GM18907 (cell line): ENCODE results near the gene MYRF.

Source experiments
- ATAC-seq: cut with Tn5 transposase; IDR thresholded peaks from one replicate; pipeline ENCODE4 v1.9.1; 2021; ENCODE audit warnings: mild to moderate bottlenecking, moderate library complexity; ENCODE audit not compliant: unreplicated experiment

Gene MYRF

GRCh38 chr11:61752117-61752924, at the start of gene MYRF:
MYRF (plus strand) TSS chr11:61752636; CDS start chr11:61752745, 109 bp downstream.
- no peak for ATAC-seq

- no peak for ATAC-seq
Observed at GRCh38 chr11:61702701-61703312, 49.6 kb upstream of the MYRF start.

- no peak for ATAC-seq
Observed at GRCh38 chr11:61704838-61705237, 47.6 kb upstream of the MYRF start.

- no peak for ATAC-seq
Observed at GRCh38 chr11:61706452-61707400, 45.7 kb upstream of the MYRF start.

DNA sequence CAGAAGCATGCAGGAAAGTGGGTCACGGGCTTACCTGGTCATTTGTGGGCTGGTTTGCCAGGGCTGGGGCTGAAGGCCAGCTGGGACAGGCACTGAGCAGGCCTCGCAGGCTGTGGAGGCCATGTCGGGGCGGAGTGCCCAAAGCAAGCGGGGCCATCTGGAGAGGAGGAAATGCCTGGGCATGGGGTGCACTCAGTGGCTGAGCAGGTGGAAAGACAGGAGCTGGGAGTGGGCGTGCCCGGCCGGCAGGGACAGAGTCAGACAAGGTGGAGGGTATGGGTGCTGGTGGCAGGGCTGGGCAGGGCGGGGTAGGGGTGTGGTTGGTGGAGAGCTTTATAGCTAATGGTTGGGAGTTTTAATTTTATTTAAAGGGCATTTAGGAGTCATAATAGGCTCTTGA, 44.9 kb upstream of the MYRF start:
- no peak for ATAC-seq

DNA sequence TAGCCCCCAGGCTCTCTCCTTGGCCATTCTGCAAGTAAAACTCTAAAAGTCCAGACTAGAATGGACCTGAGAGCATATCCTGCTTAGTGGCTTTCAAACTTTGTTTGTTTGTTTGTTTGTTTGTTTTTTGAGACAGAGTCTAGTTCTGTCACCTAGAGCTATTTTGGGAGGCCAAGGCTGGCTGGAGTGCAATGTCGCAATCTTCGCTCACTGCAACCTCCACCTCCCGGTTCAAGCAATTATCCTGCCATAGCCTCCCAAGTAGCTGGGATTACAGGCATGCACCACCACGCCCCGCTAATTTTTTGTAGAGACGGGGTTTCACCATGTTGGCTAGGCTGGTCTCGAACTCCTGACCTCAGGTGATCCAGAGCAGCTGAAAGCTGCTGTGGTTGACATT, 43.3 kb upstream of the MYRF start:
- no peak for ATAC-seq

DNA sequence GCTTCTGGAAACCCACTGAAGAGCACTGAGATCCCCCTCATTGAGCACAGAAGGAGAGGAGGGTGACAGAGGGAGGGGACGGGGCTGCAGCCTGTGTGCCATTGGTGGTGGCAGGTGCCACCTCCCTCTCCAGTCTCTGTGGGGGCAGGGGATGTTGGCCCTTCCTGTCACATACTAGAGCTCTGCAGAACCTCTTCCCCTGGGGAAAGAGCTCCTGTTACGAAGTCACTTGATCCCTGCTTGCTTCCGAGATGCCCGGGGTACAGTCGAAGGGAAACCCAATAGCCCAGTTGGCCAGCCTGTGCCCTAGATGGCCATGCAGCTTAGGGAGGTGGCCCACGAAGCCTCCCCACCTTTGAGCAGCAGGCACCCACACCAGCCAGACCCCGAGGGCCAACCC, 42.9 kb upstream of the MYRF start:
- no peak for ATAC-seq

- no peak for ATAC-seq
Observed at GRCh38 chr11:61710019-61710418, 42.4 kb upstream of the MYRF start.

DNA sequence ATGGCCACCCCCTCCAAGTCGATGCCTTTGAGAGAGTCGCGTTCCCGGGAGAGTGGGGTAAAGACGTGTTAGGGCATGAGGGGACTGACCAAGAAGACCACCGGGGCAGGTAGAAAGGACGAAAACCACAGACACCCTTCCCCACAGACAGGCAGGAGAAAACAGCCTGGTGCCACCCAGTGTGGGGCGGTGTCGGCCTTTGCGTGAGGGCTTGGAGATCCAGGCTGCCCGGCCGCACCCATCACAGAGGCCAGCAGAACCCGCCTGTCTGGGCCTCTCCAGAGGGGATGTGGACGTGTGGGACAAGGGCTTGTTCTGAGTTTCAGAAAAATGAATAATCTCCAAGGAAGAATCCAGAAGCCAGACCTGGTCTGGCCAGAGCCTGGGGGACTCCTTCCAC, 41.4 kb upstream of the MYRF start:
- no peak for ATAC-seq

GRCh38 chr11:61711498-61711897, 40.9 kb upstream of the MYRF start:
- no peak for ATAC-seq

DNA sequence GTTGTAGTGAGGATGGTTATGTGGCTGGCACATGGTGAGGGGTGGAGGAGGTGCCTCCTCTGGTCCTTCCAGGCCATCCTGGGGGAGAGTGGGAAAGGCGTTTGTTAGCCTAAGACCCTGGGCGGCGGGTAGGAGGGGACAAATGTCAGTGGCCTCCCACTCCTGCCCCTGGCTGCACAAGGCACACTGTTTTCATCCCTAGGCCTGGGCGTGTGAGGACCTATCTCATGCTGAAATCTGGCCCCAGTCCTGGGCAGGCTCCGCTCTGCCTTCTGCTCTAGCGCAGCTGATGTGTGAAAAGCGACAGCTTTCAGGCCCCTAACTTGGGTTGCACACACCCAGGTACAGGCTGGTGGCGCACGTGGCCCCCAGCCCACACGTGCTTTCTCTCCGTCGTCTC, 40.1 kb upstream of the MYRF start:
- no peak for ATAC-seq

DNA sequence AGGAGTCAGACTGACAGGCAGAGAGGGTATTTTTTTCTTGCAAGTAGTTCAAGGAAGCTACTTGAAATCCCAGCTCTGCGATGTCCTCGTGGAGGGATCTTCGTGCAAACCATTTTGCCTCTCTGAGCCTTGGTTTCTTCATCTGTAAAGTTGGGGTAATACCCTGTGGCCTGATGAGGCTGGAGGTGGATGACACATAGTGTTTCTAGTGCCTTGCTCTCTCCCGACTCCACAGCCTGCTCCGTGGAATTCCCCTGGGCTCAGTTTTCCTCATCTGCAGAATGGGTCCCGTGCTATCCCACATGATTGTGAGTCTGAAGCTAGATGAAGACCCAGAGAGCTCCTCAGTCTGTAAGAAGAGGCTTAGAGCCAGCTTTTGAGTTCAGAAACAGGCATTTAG, 39.6 kb upstream of the MYRF start:
- no peak for ATAC-seq

DNA sequence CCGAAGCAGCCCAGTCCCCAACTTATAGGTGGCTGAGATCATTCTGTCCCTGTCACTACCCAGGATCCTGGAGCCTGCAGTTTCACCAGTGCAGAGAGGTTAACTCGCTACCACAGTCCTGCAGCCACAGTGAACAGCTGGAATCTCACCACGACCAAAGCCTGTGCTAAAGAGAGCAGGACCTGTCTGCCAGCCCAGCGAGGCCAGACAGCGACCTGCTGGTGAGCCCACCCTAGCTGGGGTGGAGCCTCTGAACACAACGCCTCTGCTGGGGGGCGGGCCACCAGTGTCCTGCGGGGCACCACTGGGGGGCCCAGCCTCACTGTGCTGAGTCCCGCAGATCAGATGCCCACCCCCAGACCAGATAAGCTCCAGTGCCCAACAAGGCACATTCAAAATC, 39.0 kb upstream of the MYRF start:
- no peak for ATAC-seq

DNA sequence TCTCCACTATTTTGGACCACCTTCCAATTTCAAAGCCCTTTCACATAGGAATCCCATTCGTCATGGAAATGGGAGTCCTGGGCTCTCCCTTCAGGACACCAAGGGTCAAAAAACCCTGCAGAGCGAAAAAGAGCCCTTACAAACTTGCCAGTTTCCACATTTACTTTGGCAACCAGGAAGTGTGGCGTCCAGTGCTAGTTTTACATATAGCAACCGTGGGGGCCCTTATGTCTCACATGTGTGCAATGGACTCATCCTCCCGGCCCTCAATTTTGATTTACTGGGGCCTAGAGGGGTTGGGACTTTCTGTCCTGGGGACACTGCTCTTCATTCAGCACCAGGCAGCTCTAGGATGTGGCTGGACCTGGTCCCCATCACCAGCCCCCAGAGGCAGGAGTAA, 38.5 kb upstream of the MYRF start:
- no peak for ATAC-seq

DNA sequence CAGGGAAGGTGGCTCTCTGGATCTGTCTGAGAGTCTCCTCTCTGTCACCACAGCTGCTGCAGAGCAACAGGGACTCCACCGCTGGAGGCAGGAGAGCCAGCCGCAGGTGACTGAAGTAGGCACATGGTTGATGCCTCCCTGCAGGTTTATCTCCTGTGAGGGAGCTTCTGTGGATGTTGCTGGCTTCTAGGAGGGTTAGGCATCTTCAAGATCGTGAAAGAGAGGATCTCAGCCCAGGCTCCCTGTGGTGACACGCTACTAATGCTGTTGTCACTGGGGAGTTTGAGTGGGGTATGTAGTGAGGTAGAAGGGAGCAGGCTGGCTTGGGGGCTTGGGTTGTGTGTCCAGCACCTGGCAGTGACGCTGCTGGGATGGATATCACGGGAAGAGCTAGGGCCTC, 38.1 kb upstream of the MYRF start:
- no peak for ATAC-seq

DNA sequence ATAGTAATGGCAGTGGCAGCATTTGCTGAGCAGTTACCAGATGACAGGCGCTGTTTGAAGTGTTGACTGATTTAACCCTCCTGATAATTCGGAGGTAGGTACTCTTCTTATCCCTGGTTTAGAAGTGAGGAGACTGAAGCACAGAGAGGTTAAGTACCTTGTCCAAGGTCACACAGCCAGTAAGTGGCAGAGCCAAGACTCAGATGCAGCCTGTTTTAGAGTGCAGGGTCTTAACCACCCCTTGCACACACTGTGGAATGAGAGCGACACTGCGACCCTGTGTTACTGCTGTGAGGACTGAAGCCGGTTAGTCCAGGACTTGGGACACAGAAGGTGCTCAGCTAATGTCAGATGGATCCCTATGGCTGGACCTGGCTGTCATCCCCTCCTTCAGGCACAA, 37.5 kb upstream of the MYRF start:
- no peak for ATAC-seq

GRCh38 chr11:61715867-61716266, 36.6 kb upstream of the MYRF start:
- no peak for ATAC-seq

GRCh38 chr11:61716478-61717285, 35.8 kb upstream of the MYRF start:
- ATAC-seq = no peak

DNA sequence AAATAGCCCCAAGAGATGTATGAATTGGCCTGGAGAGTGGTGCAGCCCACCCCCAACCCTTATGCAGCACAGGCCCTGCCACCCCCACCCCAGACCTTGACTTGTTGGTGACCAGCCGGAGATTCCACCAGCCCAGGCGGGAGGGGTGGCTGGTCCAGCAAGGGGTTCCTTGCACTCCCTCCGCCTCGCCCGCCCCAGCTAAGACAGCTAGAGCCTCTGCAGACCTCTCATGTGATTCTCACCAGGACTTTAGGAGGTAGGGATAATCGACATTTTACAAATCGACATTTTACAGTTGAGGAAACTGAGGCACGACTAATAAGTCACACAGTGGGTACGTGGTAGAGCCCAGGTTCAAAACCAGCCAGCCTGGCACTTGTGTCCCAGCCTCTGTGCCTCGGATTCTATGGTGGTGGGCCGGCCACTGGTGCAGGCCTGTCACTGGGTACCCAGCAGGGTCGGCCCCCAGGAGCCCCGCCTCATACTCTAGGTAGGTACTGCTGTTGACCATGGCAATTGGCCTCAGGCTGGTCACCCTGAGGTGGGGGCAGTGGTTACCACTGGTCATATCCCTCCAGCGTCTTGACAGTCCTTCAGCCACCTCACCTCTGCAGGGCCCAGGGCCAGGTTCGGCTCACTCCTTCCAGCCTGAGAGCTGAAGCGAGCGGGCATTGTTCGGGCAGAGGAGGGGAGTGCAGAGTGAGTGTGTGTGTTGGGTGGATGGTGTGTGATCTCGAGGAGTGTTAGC, 35.0 kb upstream of the MYRF start:
- no peak for ATAC-seq

DNA sequence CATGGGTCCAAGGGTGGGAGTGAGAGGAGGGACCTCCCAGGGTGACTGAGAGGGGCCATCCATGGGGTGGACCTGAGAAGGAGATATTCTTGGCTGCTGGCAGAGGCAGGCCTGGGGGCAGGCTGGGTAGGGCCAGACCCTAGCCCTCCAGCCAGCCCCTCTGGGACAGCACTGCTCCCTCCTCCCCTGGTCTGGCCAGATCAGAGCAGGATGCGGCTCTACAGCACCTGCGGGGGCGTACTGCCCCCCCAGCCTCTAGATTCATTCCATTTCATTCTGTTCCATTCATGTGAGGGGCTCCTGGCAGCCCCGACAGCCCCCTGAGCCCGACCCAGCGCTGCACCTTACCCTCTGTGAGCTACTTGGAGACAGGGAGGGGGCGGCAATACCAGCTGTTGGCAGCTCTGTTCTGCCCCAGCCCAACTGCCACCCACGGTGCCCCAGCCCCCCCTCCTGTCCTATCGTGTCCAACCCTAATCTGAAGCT, 34.3 kb upstream of the MYRF start:
- no peak for ATAC-seq
